Measurements from ENCODE around the gene GPR21.

GPR21 gene

DNA sequence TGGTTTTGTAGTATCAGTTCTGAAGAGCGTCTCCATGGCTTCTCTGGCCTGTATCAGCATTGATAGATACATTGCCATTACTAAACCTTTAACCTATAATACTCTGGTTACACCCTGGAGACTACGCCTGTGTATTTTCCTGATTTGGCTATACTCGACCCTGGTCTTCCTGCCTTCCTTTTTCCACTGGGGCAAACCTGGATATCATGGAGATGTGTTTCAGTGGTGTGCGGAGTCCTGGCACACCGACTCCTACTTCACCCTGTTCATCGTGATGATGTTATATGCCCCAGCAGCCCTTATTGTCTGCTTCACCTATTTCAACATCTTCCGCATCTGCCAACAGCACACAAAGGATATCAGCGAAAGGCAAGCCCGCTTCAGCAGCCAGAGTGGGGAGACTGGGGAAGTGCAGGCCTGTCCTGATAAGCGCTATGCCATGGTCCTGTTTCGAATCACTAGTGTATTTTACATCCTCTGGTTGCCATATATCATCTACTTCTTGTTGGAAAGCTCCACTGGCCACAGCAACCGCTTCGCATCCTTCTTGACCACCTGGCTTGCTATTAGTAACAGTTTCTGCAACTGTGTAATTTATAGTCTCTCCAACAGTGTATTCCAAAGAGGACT lies 1.5 kb downstream of the GPR21 start:
- DNase-seq: no peak

DNA sequence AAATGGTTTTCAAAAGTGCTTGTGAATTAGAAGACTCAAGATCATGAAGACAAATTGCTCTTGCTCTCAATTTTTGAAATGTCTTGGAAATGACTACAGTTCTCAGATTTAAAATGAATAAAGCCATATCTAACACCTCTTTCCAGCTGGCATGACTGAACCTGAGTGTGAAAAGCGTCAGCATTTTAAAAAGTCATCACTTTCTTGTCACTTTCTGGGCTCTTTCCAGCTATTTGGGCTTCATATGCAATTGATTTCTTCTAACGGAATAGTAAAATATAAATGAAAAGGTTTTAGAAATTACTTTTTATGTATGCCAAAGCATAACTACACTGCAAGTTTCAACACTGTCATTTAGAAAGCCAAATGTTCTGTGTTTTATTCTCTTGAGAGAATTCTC lies 2.3 kb downstream of the GPR21 start:
- no peak for DNase-seq

DNA sequence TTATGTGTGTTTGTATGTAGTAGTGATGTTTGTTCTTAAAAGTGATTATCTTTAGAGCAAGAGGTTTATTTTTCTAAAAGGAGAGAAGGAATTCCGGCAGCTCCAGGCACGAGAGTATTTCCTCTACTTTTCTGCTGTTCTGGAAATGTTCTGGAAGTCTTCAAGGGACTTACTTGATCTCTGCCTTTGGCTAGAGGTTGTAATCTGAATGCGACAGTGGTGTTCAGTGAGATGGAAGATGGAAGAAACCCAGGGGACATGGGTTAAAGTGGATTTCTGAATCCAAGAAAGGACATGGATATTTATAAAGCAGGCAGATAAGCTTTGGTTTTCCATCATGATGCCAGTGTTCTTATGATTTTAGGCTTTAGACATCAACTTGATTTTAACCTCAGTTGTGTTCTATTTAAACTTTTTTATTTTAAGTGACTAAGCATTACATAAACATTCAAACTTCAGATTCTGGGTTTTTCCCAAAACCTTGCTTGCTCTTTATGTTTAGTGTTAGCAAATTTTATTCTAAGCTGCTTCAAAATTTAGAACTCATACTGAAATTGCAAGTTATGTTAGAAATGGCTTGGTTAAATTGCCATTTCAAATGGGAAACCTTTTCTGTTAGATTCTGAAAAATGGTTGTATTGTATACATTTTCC lies 3.6 kb downstream of the GPR21 start:
- no peak for DNase-seq

GRCh38 chr9:123039617-123040219 lies 6.3 kb downstream of the GPR21 start:
- DNase-seq: no peak

GRCh38 chr9:123040801-123041200 lies 7.3 kb downstream of the GPR21 start:
- no peak for DNase-seq

- DNase-seq: no peak
Observed at GRCh38 chr9:123041489-123041888, 8.0 kb downstream of the GPR21 start.

- no peak for DNase-seq
Observed at GRCh38 chr9:123043081-123043939, 9.8 kb downstream of the GPR21 start.

GRCh38 chr9:123044586-123044985 lies 11.1 kb downstream of the GPR21 start:
- no peak for DNase-seq

DNA sequence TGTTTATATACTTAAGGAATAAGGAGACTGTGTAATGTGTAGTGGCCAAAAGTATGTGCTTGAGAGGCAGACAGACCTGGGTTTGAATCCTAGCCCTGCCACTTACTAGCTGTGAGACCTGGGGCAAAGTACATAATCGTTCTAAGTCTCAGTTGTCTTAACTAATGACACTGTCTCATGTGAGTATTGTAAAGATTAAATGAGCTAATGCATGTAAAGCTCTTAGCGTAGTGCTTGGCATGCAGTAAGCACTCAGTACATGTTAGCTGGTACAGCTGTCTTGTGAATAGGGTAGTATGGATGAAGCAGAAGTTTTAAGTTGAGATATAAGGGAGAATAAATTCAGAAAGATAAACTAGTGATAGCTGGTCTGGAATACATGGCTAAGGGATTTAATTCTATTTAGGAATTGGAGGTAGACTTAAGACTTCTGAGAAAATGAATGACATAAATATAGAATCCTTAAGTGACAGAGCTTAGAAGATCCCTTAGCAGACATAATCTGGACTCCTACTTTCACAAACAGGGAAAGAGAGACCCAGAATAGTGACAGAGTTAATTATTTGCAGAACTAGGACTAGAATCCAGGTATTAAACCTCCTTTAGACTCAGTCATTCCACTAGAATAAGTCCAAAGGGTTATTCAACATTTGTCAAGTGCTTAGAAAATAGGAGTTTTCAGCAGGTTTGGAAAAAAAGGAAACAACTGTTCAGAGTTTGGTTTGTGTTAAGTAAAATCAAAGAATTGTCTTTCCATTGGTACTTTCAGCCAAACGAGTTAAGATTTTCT lies 13.1 kb downstream of the GPR21 start:
- DNase-seq: no peak

DNA sequence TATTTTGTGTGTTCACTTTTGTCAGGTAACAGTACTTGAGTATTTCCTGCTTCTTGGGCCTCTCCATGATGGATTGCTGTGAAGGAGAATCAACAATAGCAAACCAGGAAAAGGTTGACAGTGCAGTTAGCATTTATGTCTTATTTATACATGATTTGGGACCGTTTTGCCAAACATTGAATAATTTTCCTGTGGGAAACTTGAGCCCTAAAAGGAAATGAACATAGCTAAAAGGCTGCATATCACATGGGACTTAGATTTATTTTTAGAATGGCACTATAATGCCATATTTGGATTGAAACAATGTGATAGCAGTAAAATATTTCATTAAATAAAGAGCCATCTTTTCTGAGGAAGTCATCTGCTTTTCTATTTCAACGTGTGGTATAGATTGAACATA lies 15.3 kb downstream of the GPR21 start:
- DNase-seq: peak; percentile 32

- peak; percentile 32 for DNase-seq
Observed at GRCh38 chr9:123049589-123050222, 16.2 kb downstream of the GPR21 start.

GRCh38 chr9:123053046-123053445 lies 19.6 kb downstream of the GPR21 start:
- no peak for DNase-seq

- no peak for DNase-seq
Observed at GRCh38 chr9:123053711-123054110, 20.2 kb downstream of the GPR21 start.

DNA sequence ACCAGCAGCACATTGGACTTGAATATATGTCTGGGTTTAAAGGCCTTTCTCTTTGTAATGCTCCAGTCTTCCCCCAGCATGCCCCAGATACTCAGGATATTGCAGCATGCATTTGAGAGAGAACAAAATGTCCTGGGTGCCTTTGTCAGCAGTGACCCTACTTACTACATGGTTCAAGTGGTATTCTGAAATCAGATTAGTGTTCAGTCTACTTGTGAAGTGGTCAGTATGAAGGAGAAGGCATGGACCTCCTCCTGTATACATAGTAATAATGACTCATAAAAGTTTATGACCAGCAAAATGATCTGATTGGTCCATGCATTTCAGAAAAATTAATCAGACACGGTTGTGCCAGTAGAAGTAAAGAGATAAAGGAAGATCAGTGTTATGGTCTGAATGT lies 25.4 kb downstream of the GPR21 start:
- no peak for DNase-seq

GRCh38 chr9:123059472-123060220 lies 26.2 kb downstream of the GPR21 start:
- no peak for DNase-seq

DNA sequence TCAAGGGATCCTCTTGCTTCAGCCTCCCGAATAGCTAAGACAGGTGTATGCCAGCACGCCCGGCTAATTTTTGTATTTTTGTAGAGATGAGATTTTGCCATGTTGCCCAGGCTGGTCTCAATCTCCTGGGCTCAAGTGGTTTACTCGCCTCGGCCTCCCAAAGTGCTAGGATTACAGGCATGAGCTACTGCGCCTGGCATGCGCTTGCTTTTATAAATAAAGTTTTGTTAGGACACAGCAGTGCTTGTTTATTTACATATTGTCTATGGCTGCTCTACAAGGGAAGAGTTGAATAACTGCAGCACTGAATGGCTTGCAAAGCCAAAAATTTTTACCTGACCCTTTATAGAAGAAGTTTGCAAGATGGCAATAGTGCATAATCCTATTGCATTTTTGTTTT lies 27.7 kb downstream of the GPR21 start:
- no peak for DNase-seq

GRCh38 chr9:123062351-123063176 lies 29.1 kb downstream of the GPR21 start:
- no peak for DNase-seq

GRCh38 chr9:123063177-123063598 lies 29.7 kb downstream of the GPR21 start:
- no peak for DNase-seq

DNA sequence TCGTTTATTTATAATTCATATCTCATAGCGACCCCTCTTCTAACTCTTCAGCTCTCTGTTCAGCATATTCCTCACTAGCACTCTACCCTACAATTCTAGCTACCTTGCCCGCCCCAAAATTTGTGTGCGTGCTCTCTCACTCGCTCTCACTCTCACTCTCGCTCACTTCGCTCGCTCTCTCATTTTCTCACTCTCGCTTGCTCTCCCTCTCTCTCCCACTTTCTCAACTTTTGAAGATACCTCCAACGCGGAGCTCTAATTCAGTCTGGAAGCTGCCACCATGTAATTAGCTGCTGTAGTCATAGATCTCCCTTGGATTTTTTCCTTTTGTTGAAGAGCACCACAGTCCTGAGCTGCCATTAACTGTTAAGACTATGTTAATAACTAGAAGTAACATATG lies 30.4 kb downstream of the GPR21 start:
- no peak for DNase-seq

DNA sequence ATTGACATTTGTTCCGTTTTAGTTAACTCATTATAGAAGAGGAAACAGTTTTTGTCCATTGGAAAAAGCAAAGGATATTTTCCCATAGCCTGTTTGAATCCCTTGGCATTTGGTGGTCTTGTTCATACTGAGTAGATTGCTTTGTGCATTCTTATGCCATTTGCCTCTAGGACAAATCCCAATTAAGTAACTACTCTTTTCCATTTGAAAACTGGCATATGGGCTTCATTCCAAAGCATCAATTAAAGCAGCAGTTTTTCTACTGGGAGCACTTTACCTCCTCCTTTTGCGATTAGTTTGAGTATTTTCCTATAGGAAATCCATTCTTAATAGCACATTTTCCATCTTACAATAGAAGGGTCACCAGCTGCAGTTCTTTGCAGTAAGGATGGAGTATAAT lies 31.2 kb downstream of the GPR21 start:
- DNase-seq: no peak

GRCh38 chr9:123065196-123065595 lies 31.7 kb downstream of the GPR21 start:
- no peak for DNase-seq

Data from NCI-H2029 treated with DMSO at 0.1 percent for 48 hours (cell line).